ENCODE results near the gene RASSF3.

GRCh38 chr12:64739778-64740177 is 129.5 kb downstream of the RASSF3 start:
- no peak for TF ChIP-seq REST (IDR thresholded peaks at IDR 0.05; ENCODE audit: low read depth)
- TF ChIP-seq YY1 (IDR thresholded peaks at IDR 0.05; ENCODE audit: low read depth) = no peak
- no peak for TF ChIP-seq CEBPB (IDR thresholded peaks at IDR 0.05)
- no peak for TF ChIP-seq TAF1 (IDR thresholded peaks at IDR 0.05; ENCODE audit: low read depth)
- TF ChIP-seq RAD21 (IDR thresholded peaks at IDR 0.05; ENCODE audit: low read depth) = no peak

Data from Ishikawa (cell line).